Activated CD4-positive, alpha-beta T cell treated with anti-CD3 and anti-CD28 coated beads for 4 hours (primary cell): ENCODE measurements around the gene ATF4.
A peak's percentile ranks its signal among the peaks of the same experiment; 100 is the strongest.

Source experiments
- DNase-seq, 2 donors: peaks; one replicate each; pipeline ENCODE4 v3.0.0-alpha.2; 2020

ATF4 gene

GRCh38 chr22:39562839-39563489 lies 42.6 kb downstream of the ATF4 start:
- DNase-seq, result no peak

- DNase-seq, result no peak
These were observed 43.4 kb downstream of the ATF4 start for GRCh38 chr22:39563571-39564428.

GRCh38 chr22:39565414-39565944 lies 45.1 kb downstream of the ATF4 start:
- no peak for DNase-seq

- DNase-seq, result peak; percentile 33 to 45
These were observed 47.0 kb downstream of the ATF4 start for GRCh38 chr22:39567135-39567946.

- no peak for DNase-seq
These were observed 48.1 kb downstream of the ATF4 start for GRCh38 chr22:39568278-39568981.

GRCh38 chr22:39569066-39569465 lies 48.7 kb downstream of the ATF4 start:
- no peak for DNase-seq

GRCh38 chr22:39570226-39570625 lies 49.9 kb downstream of the ATF4 start:
- DNase-seq, result no peak

- no peak for DNase-seq
These were observed 50.3 kb downstream of the ATF4 start, which contains the start of gene CACNA1I for GRCh38 chr22:39570665-39571064. TSS of gene CACNA1I (plus strand) at chr22:39570753. CDS start at chr22:39570753, 0 bp downstream.

GRCh38 chr22:39571538-39571937 lies 51.2 kb downstream of the ATF4 start:
- no peak for DNase-seq
